HG03575 (cell line): ENCODE data around the gene GINS3.

Source experiments
- ATAC-seq: cut with Tn5 transposase; IDR thresholded peaks from one replicate; pipeline ENCODE4 v1.9.1; 2021; ENCODE audit not compliant: unreplicated experiment, insufficient number of reproducible peaks, low FRiP score; ENCODE audit errors: extremely low read depth

GINS3 gene

GRCh38 chr16:58451945-58452401 is 59.7 kb downstream of the GINS3 start:
- ATAC-seq = no peak

- ATAC-seq = no peak
Observed at GRCh38 chr16:58452640-58453039, 60.4 kb downstream of the GINS3 start.

- ATAC-seq = no peak
Observed at GRCh38 chr16:58454178-58454577, 61.9 kb downstream of the GINS3 start.

- no peak for ATAC-seq
Observed at GRCh38 chr16:58454856-58455255, 62.6 kb downstream of the GINS3 start.
